K562 (cell line): Measurements from ENCODE around the gene CCDC184. TPM values are rescaled to one million over a fixed set of nuclear protein-coding genes. Genes with fewer than 3 reads are reported as not detected.

ENCODE experiments used
- ATAC-seq: fragments of 200-7000 bp; cut with Tn5 transposase; 3 replicates; pipeline ENCODE4 v1.9.1; 2020; ENCODE audit warnings: moderate library complexity
- BruUV-seq: library from RNA; stranded (reverse); fragments of 400-500 nt; replicated peaks from 2 replicates; lab custom pipeline; 2021; lab: Mats Ljungman, UMichigan
- CTCF ChIA-PET: fragments of 300-600 bp; formaldehyde crosslinking; extraction: SDS; loops from one replicate; lab custom pipeline; 2021; ENCODE audit warnings: low intra/inter-chr PET ratio; lab: Yijun Ruan, JAX
- POLR2A ChIA-PET: fragments of 300-600, 350-650 bp; sonication (Branson Sonifier 250); formaldehyde crosslinking; extraction: SDS; loops from one replicate; lab custom pipeline; 2021; ENCODE audit warnings: antibody characterized with exemption, inconsistent platforms; lab: Yijun Ruan, JAX
- DNase-seq, 4 experiments: peaks; one replicate each; pipeline versions ENCODE4 v3.0.0 to v3.0.0-alpha.2; 2011 to 2018; ENCODE audit warnings: low spot score in 3 of 4, mixed read lengths in 3 of 4; ENCODE audit errors: extremely low read depth in 1 of 4
- FAIRE-seq: peaks from 2 replicates; lab custom pipeline; 2011; peaks lifted over from hg19 to GRCh38; lab: Jason Lieb, UNC
- H2AFZ ChIP-seq: 2 replicates; pipeline ENCODE4 v1.6.0; 2011; ENCODE audit warnings: low read depth, low read length, control low read depth, inconsistent platforms
- H3K27ac ChIP-seq: fragments of 200-600 bp; 3 replicates; pipeline ENCODE4 v1.8.0; 2011; ENCODE audit warnings: low read depth, mild to moderate bottlenecking, control low read depth, inconsistent platforms, low read length, moderate library complexity, mixed read lengths; ENCODE audit errors: extremely low read depth
- H3K27me3 ChIP-seq, 2 experiments: fragments of 300-600 bp in 1 of 2; 2 replicates in 1 of 2; 3 replicates in 1 of 2; pipeline versions ENCODE4 v1.6.0 to v1.8.0; 2011; ENCODE audit warnings: inconsistent platforms in 2 of 2, low read length in 2 of 2, mild to moderate bottlenecking in 1 of 2, mixed read lengths in 1 of 2, moderate library complexity in 1 of 2; ENCODE audit not compliant: control insufficient read depth in 2 of 2, insufficient read depth in 2 of 2
- H3K36me3 ChIP-seq: fragments of 300-600 bp; 3 replicates; pipeline ENCODE4 v1.8.0; 2011; ENCODE audit warnings: mild to moderate bottlenecking, low read length, inconsistent platforms; ENCODE audit not compliant: control insufficient read depth, insufficient read depth
- H3K4me1 ChIP-seq, 2 experiments: fragments of 200-600 bp in 1 of 2; replicated peaks in 1 of 2; 2 replicates in 1 of 2; 3 replicates in 1 of 2; pipeline versions ENCODE4 v1.5.1 to v1.8.0; 2011; ENCODE audit warnings: inconsistent platforms in 2 of 2, low read length in 2 of 2, mild to moderate bottlenecking in 1 of 2, mixed read lengths in 1 of 2, moderate library complexity in 1 of 2; ENCODE audit not compliant: control insufficient read depth in 2 of 2, insufficient read depth in 2 of 2
- H3K4me2 ChIP-seq: 2 replicates; pipeline ENCODE4 v1.6.1; 2011; ENCODE audit warnings: low read length, control low read depth, inconsistent platforms, mixed read lengths; ENCODE audit not compliant: insufficient read depth
- H3K4me3 ChIP-seq: fragments of 200-600 bp; sonication (generic), shearing (Covaris generic); 2 replicates; pipeline ENCODE4 v1.5.1; 2016; ENCODE audit warnings: control low read depth, inconsistent platforms
- H3K79me2 ChIP-seq: fragments of 200-600 bp; 3 replicates; pipeline ENCODE4 v1.8.0; 2011; ENCODE audit warnings: low read length, inconsistent platforms; ENCODE audit not compliant: control insufficient read depth, insufficient read depth
- H3K9ac ChIP-seq, 2 experiments: 2 replicates each; pipeline versions ENCODE4 v1.6.0 to v1.6.1; 2011; ENCODE audit warnings: low read depth in 2 of 2, low read length in 2 of 2, control low read depth in 1 of 2, inconsistent platforms in 1 of 2, mild to moderate bottlenecking in 1 of 2, mixed read lengths in 1 of 2; ENCODE audit not compliant: insufficient read depth in 1 of 2
- H3K9me1 ChIP-seq: one replicate; pipeline ENCODE4 v1.6.0; 2011; ENCODE audit warnings: inconsistent platforms, mild to moderate bottlenecking, low read length, moderate library complexity; ENCODE audit not compliant: control insufficient read depth, insufficient read depth
- H3K9me3 ChIP-seq: replicated peaks from 2 replicates; pipeline ENCODE4 v1.5.1; 2011; ENCODE audit warnings: low read depth, low read length, inconsistent platforms; ENCODE audit not compliant: control insufficient read depth, insufficient read depth
- H4K20me1 ChIP-seq: replicated peaks from 2 replicates; pipeline ENCODE4 v1.6.1; 2011; ENCODE audit warnings: low read length, inconsistent platforms, mixed read lengths; ENCODE audit not compliant: control insufficient read depth, insufficient read depth
- BCL6 ChIP-seq: fragments of 250-450 bp; sonication (Bioruptor Pico); IDR thresholded peaks from 2 replicates; pipeline ENCODE4 v1.4.0; 2020
- BRF2 ChIP-seq: IDR thresholded peaks from 3 replicates; pipeline ENCODE4 v1.6.1; 2011; ENCODE audit warnings: borderline replicate concordance, mild to moderate bottlenecking; ENCODE audit not compliant: insufficient read length, insufficient read depth
- ELF1 ChIP-seq: fragments of 200-800 bp; sonication (Bioruptor generic); IDR thresholded peaks from 2 replicates; pipeline ENCODE4 v1.6.1; 2016; ENCODE audit warnings: missing genetic modification characterization, missing compliant biosample characterization
- FOS ChIP-seq: IDR thresholded peaks from 3 replicates; pipeline ENCODE4 v1.6.1; 2011; ENCODE audit not compliant: insufficient read length; ENCODE audit errors: extremely low read depth
- FOXJ3 ChIP-seq: sonication (generic); formaldehyde crosslinking; IDR thresholded peaks from 2 replicates; pipeline ENCODE4 v1.4.0; 2020; ENCODE audit warnings: mild to moderate bottlenecking, missing genetic modification reagents
- HOMEZ ChIP-seq: fragments of 250-450 bp; sonication (Bioruptor Pico); IDR thresholded peaks from 2 replicates; pipeline ENCODE4 v1.4.0; 2020; ENCODE audit warnings: mild to moderate bottlenecking, moderate library complexity
- NFYB ChIP-seq: IDR thresholded peaks from 2 replicates; pipeline ENCODE4 v1.6.1; 2011; ENCODE audit warnings: mild to moderate bottlenecking, moderate library complexity; ENCODE audit not compliant: insufficient read length; ENCODE audit errors: extremely low read depth
- PRPF4 ChIP-seq: fragments of 200-400 bp; formaldehyde crosslinking; IDR thresholded peaks from one replicate; pipeline ENCODE4 v1.6.1; 2017; ENCODE audit warnings: low read length, low read depth, mild to moderate bottlenecking; ENCODE audit not compliant: insufficient read depth, poor library complexity, severe bottlenecking
- SMAD2 ChIP-seq: fragments of 150-350 bp; IDR thresholded peaks from 2 replicates; pipeline ENCODE4 v1.6.1; 2014; ENCODE audit warnings: low read depth, mild to moderate bottlenecking, low read length
- SRSF1 ChIP-seq: fragments of 200-400 bp; formaldehyde crosslinking; IDR thresholded peaks from 2 replicates; pipeline ENCODE4 v1.6.1; 2017; ENCODE audit warnings: mild to moderate bottlenecking, low read depth, low read length, moderate library complexity
- TEAD4 ChIP-seq, 2 experiments: sonication (generic) in 1 of 2; formaldehyde crosslinking in 1 of 2; IDR thresholded peaks; 2 replicates each; pipeline versions ENCODE4 v1.6.1 to v1.8.0; 2012 to 2022; ENCODE audit warnings: borderline replicate concordance in 1 of 2, inconsistent platforms in 1 of 2, low read length in 1 of 2, mild to moderate bottlenecking in 1 of 2, missing genetic modification reagents in 1 of 2
- VEZF1 ChIP-seq: fragments of 200-800 bp; sonication (Bioruptor generic); IDR thresholded peaks from 2 replicates; pipeline ENCODE4 v1.6.1; 2017; ENCODE audit warnings: missing genetic modification characterization, missing compliant biosample characterization
- ZNF124 ChIP-seq: sonication (generic); formaldehyde crosslinking; IDR thresholded peaks from 2 replicates; pipeline ENCODE4 v1.8.1; 2022; ENCODE audit warnings: missing genetic modification reagents
- ZNF165 ChIP-seq: fragments of 250-450 bp; sonication (Bioruptor Pico); IDR thresholded peaks from 2 replicates; pipeline ENCODE4 v1.4.0; 2020; ENCODE audit warnings: borderline replicate concordance
- in situ Hi-C: fragments of 300-500 bp; cut with MboI; formaldehyde crosslinking; loops from 4 replicates; pipeline ENCODE4 v1.15.0; 2018; ENCODE audit warnings: inconsistent platforms, mixed read lengths
- intact Hi-C: fragments of 100-400 bp; cut with micrococcal nuclease; formaldehyde crosslinking; loops from 2 replicates; pipeline ENCODE4 v1.14.2; 2022
- polyA plus RNA-seq, 8 experiments: library from polyadenylated mRNA; depleted of rRNA in 4 of 8; stranded (reverse) in 5 of 8; unstranded in 3 of 8; fragments of >200 nt; fragmentation: Nextera tagmentation in 2 of 8; fragmentation: Illumina TruSeq in 1 of 8; extraction: Ambion mirVana in 2 of 8; extraction: Trizol in 1 of 8; gene quantifications; 2 replicates each; pipeline versions ENCODE4 v1.2.1 to v1.2.3, GENCODE V29; 2011 to 2014; ENCODE audit warnings: inconsistent platforms in 1 of 8, missing spikeins in 1 of 8
- total RNA-seq, 7 experiments: library from RNA; depleted of rRNA in 6 of 7; stranded (reverse); fragments of >200 nt in 6 of 7; fragmentation: Illumina TruSeq in 2 of 7; extraction: Trizol in 2 of 7; gene quantifications; 2 replicates each; pipeline versions ENCODE4 v1.2.1 to v1.2.3, GENCODE V29; 2011 to 2021; ENCODE audit warnings: low replicate concordance in 1 of 7

The CCDC184 gene
- total and polyA plus RNA-seq, 9 of the 15 experiments (the other 6 are each of a cell fraction or from before 2014, with no cell fraction given) = 0.09 TPM; not detected in 8

GRCh38 chr12:48189331-48190125 is 6.1 kb downstream of the CCDC184 start (continued):
- 0 out of 2 replicates have a peak, but pooled peaks have one; percentile 25 for TF ChIP-seq TEAD4 (IDR thresholded peaks at IDR 0.05; ENCODE audit: low read length)
- TF ChIP-seq TEAD4 (CRISPR knock-in tag; IDR thresholded peaks at IDR 0.05; ENCODE audit: borderline replicate concordance) = no peak
- TF ChIP-seq ELF1 = no peak

GRCh38 chr12:48191096-48191495 is 7.7 kb downstream of the CCDC184 start:
- DNase-seq (no peak), ATAC-seq (no peak), FAIRE-seq (no peak)
- Histone ChIP-seq H3K9me1 (no peaks in the 10 kb centered on the region), H4K20me1 (no peaks in the 10 kb centered on the region), H3K9ac (no peak overlapping the region), H3K4me3 (no peak overlapping the region), H3K27me3 (peaks cover 10 to 11% of the 10 kb centered on the region in 2 experiments; a peak in 4 of 5 replicates), H2AFZ (no peak overlapping the region), H3K9me3 (no peaks in the 10 kb centered on the region), H3K36me3 (no peaks in the 10 kb centered on the region), H3K4me1 (no peaks in the 10 kb centered on the region), H3K27ac (no peak overlapping the region), H3K79me2 (no peaks in the 10 kb centered on the region), H3K4me2 (no peak overlapping the region)
- intact Hi-C loops = no loop called here
- in situ Hi-C loops = no loop called here
- no TSS peak for BruUV-seq
- ChIA-PET CTCF (no interaction called here), POLR2A (no interaction called here)
- no peak for TF ChIP-seq FOS
- no peak for TF ChIP-seq VEZF1 (CRISPR knock-in tag)
- no peak for TF ChIP-seq BCL6 (CRISPR knock-in tag)
- no peak for TF ChIP-seq PRPF4
- no peak for TF ChIP-seq FOXJ3 (CRISPR knock-in tag)
- no peak for TF ChIP-seq NFYB
- no peak for TF ChIP-seq SMAD2
- TF ChIP-seq ZNF124 (CRISPR knock-in tag) = no peak
- no peak for TF ChIP-seq BRF2
- no peak for TF ChIP-seq ZNF165 (CRISPR knock-in tag)
- TF ChIP-seq SRSF1 = no peak
- TF ChIP-seq HOMEZ = no peak
